Psoas muscle (tissue), 8 donors: ENCODE results near the gene COX7A2. TPM values are rescaled to one million over a fixed set of nuclear protein-coding genes. Genes with fewer than 3 reads are reported as not detected.

Experiments used
- ATAC-seq, 4 donors: fragments of 200-7000 bp; cut with Tn5 transposase; one replicate each; pipeline ENCODE4 v1.9.1; 2020; ENCODE audit warnings: moderate library complexity in 3 of 4, mild to moderate bottlenecking in 2 of 4
- DNase-seq, 2 donors: peaks; one replicate each; pipeline ENCODE4 v3.0.0-alpha.2; 2020
- H3K27ac ChIP-seq: fragments of 200-600 bp; one replicate; pipeline ENCODE4 v1.8.0; 2022
- H3K27me3 ChIP-seq, 3 donors: fragments of 200-600 bp in 1 of 3; one replicate each; pipeline versions ENCODE4 v1.6.1 to v1.8.0; 2013 to 2022; ENCODE audit warnings: low read length in 2 of 3, mild to moderate bottlenecking in 2 of 3, moderate library complexity in 1 of 3; ENCODE audit not compliant: insufficient read depth in 3 of 3
- H3K36me3 ChIP-seq, 2 donors: fragments of 200-600 bp in 1 of 2; one replicate each; pipeline versions ENCODE4 v1.6.1 to v1.8.0; 2013 to 2022; ENCODE audit warnings: low read depth in 1 of 2, mild to moderate bottlenecking in 1 of 2, moderate library complexity in 1 of 2; ENCODE audit not compliant: insufficient read depth in 1 of 2
- H3K4me1 ChIP-seq: fragments of 200-600 bp; one replicate; pipeline ENCODE4 v1.8.0; 2022
- H3K4me3 ChIP-seq: fragments of 200-600 bp; one replicate; pipeline ENCODE4 v1.8.0; 2022; ENCODE audit warnings: mild to moderate bottlenecking
- H3K9me3 ChIP-seq: fragments of 200-600 bp; one replicate; pipeline ENCODE4 v1.8.0; 2022
- WGBS, 3 donors: extraction: QIAGEN DNeasy Blood & Tissue Kit; methylation state at CpG; one replicate each; pipeline versions ENCODE4 v1.1.6 to v1.1.7; 2013; 5-methylcytosine and 5-hydroxymethylcytosine counted together
- intact Hi-C, 2 donors: fragments of 100-400 bp; cut with DNase I; formaldehyde crosslinking; loops; one replicate each; pipeline versions ENCODE4 v1.11.0 to v1.14.2; 2022
- polyA plus RNA-seq, 3 donors: library from polyadenylated mRNA; stranded (reverse); fragments of 200-250 nt; gene quantifications; one replicate each; pipeline ENCODE4 v1.2.3, GENCODE V29; 2013
- total RNA-seq, 4 donors: library from RNA; stranded (reverse); fragmentation: NEBNext Ultra II Directional in 2 of 4; extraction: Animal tissue kit (Norgen Biotek cat#: 25700) in 2 of 4; gene quantifications; one replicate each; pipeline versions ENCODE4 v1.2.1 to v1.2.4, GENCODE V29; 2021 to 2023
- TF ChIP-seq, protein P1 (sequence below): fragments of 200-600 bp; IDR thresholded peaks from one replicate; pipeline ENCODE4 v1.8.0; 2022; ENCODE audit warnings: antibody characterized with exemption
- donor health status: healthy with polysubstance abuse.
- donor health status: DM: no; HTN: no; CAD: no; lungs with moderate emphysema.
- donor health status: Bipolar disorder and iron deficiency.
- donor health status: healthy.
- donor health status: DM: yes; HTN: yes; CAD: no.
- donor health status: DM: no; HTN: no; CAD: no.
- donor health status: DM: no; HTN: no; CAD: no.
- donor health status: DM: yes; HTN: yes; CAD: no.

COX7A2 gene
- total and polyA plus RNA-seq, 7 donors = 224 to 466 (median 366) TPM

DNA sequence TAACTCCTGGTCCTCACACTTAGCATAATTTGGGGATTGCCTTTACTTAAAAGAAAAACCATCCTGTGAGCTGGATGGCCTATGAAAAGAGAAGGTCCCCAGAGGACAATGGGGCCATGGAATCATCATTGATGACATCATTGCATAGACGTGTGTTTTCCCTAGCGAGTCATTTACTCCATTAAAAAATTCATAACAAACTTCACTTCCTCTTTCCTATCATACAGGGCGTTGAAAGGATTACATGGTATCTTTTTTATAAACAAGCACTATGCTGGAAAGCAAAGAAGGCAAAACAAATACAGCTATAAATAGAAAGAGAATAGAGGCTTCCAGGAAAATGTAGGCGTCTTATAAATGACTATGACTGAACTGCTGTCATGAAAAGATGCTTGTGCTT is 26.4 kb downstream of the COX7A2 start:
- H3K27ac ChIP-seq = no peak overlapping the region

DNA sequence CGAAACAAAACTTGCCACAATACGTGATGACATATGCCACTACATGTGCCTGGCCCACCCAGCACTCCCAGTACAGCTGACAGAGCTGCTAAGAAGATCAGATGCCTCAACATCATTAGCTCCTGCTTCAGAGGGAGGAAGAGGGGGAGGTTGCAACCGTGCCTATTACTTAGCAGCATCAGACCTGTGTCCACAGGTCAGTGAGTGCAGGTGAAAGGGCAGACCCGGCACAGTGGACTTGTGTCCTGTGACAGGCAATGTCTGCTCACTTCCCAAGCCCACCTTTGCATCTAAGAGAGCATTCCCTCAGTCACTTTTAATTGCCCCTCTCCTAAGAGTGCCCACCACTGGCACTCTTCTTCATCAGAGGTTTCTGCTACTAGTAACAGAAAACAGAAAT is 28.3 kb downstream of the COX7A2 start:
- H3K4me3 ChIP-seq = no peak overlapping the region
- no peaks in the 10 kb centered on the region for H3K9me3 ChIP-seq
- H3K27ac ChIP-seq = no peak overlapping the region
- no peaks in the 10 kb centered on the region for H3K4me1 ChIP-seq
- ATAC-seq (no peak), DNase-seq (no peak)
- TF ChIP-seq, protein P1, sequence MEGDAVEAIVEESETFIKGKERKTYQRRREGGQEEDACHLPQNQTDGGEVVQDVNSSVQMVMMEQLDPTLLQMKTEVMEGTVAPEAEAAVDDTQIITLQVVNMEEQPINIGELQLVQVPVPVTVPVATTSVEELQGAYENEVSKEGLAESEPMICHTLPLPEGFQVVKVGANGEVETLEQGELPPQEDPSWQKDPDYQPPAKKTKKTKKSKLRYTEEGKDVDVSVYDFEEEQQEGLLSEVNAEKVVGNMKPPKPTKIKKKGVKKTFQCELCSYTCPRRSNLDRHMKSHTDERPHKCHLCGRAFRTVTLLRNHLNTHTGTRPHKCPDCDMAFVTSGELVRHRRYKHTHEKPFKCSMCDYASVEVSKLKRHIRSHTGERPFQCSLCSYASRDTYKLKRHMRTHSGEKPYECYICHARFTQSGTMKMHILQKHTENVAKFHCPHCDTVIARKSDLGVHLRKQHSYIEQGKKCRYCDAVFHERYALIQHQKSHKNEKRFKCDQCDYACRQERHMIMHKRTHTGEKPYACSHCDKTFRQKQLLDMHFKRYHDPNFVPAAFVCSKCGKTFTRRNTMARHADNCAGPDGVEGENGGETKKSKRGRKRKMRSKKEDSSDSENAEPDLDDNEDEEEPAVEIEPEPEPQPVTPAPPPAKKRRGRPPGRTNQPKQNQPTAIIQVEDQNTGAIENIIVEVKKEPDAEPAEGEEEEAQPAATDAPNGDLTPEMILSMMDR = no peak
- H3K36me3 ChIP-seq = no peaks in the 10 kb centered on the region
- H3K27me3 ChIP-seq = peaks cover 0 to 4% (median 0%) of the 10 kb centered on the region in 3 donors
- WGBS, 3 donors = 74 to 87% (median 75%) methylated on average over 4 of the region's 4 CpGs
- intact Hi-C loops = loop anchor here in 1 of 2 donors (10.0 kb wide), 2 partner anchors 1360 to 1540 kb away; no protein-coding TSS in a partner anchor

More for the DNA sequence above, 26.4 kb downstream of the COX7A2 start:
- TF ChIP-seq, protein P1 = no peak
- DNase-seq (no peak), ATAC-seq (peak in 2 of 4 donors; percentile 29 to 39)
- no peaks in the 10 kb centered on the region for H3K9me3 ChIP-seq
- H3K27me3 ChIP-seq = peaks cover 0 to 4% (median 0%) of the 10 kb centered on the region in 3 donors
- 4 to 5% (median 4%) methylated on average over 4 of the region's 4 CpGs for WGBS, 3 donors
- no peaks in the 10 kb centered on the region for H3K4me1 ChIP-seq
- no peaks in the 10 kb centered on the region for H3K36me3 ChIP-seq
- intact Hi-C loops = loop anchor here in 1 of 2 donors (10.0 kb wide), 2 partner anchors 1362 to 1542 kb away; no protein-coding TSS in a partner anchor
- no peak overlapping the region for H3K4me3 ChIP-seq

DNA sequence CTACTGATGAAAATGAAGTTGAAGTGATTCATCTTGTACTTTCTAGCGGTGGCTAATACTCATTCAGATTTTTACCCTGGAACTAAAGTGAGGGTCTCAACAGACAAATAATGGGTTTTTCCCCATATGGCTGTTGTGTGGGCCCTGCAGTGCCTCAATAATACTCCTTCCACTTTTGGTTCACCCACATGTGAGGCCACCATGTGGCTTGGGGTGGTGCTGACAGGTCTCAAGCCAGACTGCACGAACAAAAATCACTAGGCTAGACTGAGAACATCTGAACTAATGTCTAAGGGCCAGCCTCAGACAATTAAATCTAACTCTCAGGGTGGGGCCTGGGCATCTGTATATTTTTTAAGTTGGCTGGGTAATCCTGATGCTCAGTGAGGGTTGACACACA is 29.9 kb downstream of the COX7A2 start:
- intact Hi-C loops = loop anchor here in 1 of 2 donors (10.0 kb wide), 2 partner anchors 1359 to 1539 kb away; no protein-coding TSS in a partner anchor
- H3K4me1 ChIP-seq = peaks cover under 1% of the 10 kb centered on the region

DNA sequence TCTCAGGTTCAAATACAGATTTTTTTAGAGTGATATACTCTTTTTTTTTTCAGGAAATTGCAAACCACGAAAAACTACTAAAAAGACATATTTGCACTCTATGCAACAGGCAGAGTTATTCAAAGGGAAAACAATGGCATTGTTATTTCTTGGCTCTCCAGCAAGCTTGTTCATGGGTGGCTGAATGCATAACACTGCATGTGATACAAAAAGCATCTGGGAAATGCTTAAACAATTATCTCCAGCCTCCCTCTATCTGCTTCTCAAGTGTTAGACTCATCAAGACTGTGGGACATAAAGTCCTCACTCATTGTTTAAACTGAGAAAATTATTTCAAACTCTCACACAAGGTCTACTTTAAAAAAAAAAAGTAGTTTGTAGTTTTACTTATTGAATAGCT is 30.5 kb downstream of the COX7A2 start:
- Histone ChIP-seq H3K9me3 (no peaks in the 10 kb centered on the region), H3K27ac (no peak overlapping the region), H3K27me3 (peaks cover 0 to 6% (median 0%) of the 10 kb centered on the region in 3 donors), H3K4me1 (peaks cover 3% of the 10 kb centered on the region), H3K4me3 (no peak overlapping the region), H3K36me3 (no peaks in the 10 kb centered on the region)
- ATAC-seq (no peak), DNase-seq (no peak)
- intact Hi-C loops = loop anchor here in 1 of 2 donors (10.0 kb wide), 2 partner anchors 1358 to 1538 kb away; no protein-coding TSS in a partner anchor
- 13 to 22% (median 15%) methylated on average over 1 of the region's 1 CpG for WGBS, 3 donors
- TF ChIP-seq, protein P1 = no peak

More for the DNA sequence above, 29.9 kb downstream of the COX7A2 start:
- 75 to 89% (median 76%) methylated on average over 2 of the region's 2 CpGs for WGBS, 3 donors
- ATAC-seq (no peak), DNase-seq (no peak)
- Histone ChIP-seq H3K9me3 (no peaks in the 10 kb centered on the region), H3K36me3 (no peaks in the 10 kb centered on the region), H3K27me3 (peaks cover 0 to under 1% (median 0%) of the 10 kb centered on the region in 3 donors), H3K4me3 (no peak overlapping the region), H3K27ac (no peak overlapping the region)
- TF ChIP-seq, protein P1 = no peak
